MM.1S (cell line): ENCODE results near the gene RPH3AL.

Experiments used
- EZH2 ChIP-seq: fragments of 300-600 bp; sonication (generic); optimal IDR thresholded peaks from 2 replicates; pipeline ENCODE3; 2017; ENCODE audit warnings: low read depth, mild to moderate bottlenecking, antibody characterized with exemption, low read length, mixed read lengths
- TF ChIP-seq, protein P1 (sequence below): fragments of 300-600 bp; sonication (generic); IDR thresholded peaks from 2 replicates; pipeline ENCODE4 v1.5.1; 2016; ENCODE audit warnings: antibody characterized with exemption, low read length, mixed read lengths

DNA sequence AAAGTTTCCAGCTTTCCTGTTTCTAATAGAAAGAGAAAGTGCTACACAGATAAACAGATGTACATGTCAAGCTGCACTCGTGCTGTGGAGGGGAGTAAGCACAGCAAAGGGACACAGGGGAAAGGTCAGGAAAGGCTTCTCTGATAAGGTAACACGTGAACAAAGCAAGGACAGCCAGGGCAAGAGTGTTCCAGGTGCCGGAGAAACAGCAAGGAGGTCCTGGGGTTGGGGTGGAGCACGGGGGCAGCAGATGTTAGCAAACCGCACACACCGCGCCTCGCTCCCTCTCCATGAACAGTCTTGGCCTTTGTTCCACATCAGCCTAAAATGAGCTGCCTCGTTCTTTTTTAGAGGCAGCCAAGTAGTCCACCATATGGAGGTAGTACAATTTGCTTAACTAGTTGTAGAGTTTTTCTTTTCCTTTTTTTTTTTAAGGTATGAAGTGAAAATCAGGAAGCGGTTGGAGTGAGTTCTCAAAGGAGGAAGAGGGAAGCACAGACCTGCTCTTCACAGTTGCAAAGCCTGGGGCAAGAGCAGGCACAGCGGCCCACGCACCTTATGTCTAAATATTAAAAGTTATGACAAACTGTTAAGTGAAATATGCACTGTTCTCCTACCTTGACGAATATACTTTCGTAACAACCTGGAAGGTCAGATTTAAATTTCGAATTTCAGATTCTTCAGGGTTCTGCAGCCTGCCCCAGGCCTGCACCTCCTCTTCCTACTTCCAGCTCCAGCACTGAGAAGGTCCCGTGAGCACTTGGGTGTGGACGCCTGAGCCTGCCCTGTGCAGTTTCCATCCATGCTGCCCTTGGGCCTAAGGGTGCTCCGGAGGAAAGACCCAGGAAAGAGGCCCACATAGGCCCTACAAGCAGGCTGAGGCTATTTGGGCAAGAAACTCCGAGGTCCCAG, 41.5 kb upstream of the RPH3AL start:
- TF ChIP-seq, protein P1, sequence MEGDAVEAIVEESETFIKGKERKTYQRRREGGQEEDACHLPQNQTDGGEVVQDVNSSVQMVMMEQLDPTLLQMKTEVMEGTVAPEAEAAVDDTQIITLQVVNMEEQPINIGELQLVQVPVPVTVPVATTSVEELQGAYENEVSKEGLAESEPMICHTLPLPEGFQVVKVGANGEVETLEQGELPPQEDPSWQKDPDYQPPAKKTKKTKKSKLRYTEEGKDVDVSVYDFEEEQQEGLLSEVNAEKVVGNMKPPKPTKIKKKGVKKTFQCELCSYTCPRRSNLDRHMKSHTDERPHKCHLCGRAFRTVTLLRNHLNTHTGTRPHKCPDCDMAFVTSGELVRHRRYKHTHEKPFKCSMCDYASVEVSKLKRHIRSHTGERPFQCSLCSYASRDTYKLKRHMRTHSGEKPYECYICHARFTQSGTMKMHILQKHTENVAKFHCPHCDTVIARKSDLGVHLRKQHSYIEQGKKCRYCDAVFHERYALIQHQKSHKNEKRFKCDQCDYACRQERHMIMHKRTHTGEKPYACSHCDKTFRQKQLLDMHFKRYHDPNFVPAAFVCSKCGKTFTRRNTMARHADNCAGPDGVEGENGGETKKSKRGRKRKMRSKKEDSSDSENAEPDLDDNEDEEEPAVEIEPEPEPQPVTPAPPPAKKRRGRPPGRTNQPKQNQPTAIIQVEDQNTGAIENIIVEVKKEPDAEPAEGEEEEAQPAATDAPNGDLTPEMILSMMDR: no peak
- TF ChIP-seq EZH2: no peak
